Stimulated activated CD4-positive, alpha-beta T cell treated with anti-CD3 and anti-CD28 coated beads, Interleukin-1b, Interleukin-23, amount 100 ng/mL, for 24 hours (primary cell): Measurements from ENCODE around the gene SEM1.
"Not testable (repeated sequence)": the region's sequence is repeated elsewhere in the genome, so short reads cannot be mapped to it uniquely, and the experiment has no call there.

Experiments
- DNase-seq, 4 experiments: peaks; one replicate each; pipeline ENCODE4 v3.0.0-alpha.2; 2020; ENCODE audit warnings: low read depth in 4 of 4, low spot score in 1 of 4

SEM1 gene

GRCh38 chr7:96665689-96666088 is 44.0 kb downstream of the SEM1 start:
- no peak for DNase-seq

- DNase-seq, result no peak
Observed at GRCh38 chr7:96664793-96665192, 44.9 kb downstream of the SEM1 start.

DNA sequence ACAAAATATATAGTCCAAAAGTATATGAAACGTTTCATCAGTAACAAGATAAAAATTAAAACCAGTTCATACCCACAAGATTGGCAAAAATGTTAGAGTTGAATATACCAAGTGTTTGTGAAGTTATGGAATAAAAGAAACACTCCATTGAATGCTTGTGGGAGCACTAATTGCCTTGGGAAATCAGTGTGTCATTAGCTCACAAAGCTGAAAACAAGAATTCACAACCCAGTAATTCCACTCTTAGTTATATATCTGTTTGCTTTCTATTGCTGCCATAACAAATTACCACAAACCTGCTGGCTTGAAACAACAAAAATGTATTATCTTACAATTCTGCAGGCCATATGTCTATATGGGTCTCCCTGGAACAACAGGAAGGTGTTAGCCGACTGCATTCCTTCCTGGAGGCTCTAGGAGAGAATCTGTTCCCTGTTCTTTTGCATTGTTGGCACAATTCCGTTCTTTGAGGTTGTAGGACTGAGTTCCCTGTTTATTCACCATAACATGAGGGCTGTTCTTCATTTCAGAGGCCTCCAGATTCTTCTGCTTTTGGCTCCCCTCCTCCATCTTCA is 45.7 kb downstream of the SEM1 start:
- no peak for DNase-seq

DNA sequence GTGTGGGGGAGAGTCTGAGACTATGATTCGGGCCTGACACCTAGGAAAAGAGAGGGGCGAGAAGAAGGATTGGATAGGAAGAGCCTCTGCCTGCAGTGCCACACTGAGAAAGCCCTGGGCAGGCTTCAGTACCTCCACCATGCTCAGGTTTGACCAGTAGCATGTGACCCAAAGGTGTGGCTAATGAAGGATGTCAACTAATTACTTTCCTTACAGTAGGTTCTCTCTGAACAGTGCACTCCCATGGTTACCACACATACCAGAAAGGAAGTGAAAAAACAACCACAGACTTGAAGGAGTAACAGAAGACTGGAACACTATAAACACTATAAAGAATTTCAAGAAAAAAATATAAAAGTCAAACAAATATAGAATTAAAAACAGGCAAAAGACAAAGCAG is 46.2 kb downstream of the SEM1 start:
- DNase-seq, result no peak

DNA sequence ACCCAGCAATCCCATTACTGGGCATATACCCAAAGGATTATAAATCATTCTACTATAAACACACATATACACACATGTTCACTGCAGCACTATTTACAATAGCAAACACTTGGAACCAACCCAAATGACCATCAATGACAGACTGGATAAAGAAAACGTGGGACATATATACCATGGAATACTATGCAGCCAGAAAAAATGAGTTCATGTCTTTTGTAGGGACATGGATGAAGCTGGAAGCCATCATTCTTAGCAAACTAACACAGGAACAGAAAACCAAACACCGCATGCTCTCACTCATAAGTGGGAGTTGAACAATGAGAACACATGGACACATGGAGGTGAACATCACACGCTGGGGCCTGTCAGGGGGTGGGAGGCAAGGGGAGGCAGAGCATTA is 47.5 kb downstream of the SEM1 start:
- DNase-seq, result not testable (repeated sequence)

DNA sequence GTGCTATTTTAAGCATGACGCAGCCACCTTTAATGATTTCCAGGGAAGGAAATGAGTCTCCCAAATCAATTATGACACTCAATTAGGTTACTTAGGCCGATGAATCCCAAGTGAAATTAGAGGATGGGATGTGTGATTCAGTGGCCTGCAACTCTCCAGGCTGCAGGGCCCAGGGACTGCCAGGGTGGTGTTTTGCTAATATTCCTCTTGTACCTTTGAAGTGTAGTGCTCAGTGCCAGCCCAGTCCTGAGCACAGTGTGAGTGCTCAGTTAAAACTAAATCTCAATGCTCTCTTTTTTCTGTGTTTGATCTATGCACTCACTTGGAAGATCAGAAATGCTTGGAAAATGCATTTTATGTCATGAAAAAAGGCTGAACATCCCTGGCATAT is 51.6 kb downstream of the SEM1 start:
- no peak for DNase-seq

DNA sequence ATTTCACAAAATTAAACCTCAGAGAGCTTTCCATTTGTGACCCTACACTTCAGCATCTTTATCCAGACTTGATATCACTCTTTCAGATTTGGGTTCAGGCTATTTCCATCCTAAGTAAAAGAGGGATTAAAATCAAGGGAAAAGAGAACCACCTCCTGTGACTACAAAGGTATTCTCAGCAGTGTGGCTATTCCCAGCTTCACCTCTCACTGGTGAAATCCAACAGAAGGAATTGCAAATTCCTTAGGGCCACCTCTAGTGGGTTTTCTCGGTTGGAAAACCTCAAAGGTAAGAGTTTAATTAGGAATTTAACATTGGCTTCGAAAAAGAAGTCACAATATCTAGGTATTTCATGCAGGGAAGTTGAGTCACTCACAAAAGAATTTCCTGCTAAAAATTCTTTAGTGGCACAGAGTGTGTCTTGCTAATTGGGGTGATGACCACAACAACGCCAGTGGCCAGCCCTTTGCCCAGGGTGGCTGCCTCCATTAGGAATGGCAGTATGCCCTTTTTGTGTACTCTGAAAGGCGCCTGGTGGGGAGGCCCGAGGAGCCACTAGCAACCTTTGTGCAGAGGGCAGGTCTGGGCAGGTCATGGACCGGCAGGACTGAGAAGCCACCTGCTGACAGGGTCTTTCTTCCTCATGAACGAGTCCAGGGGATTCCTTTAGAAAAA is 52.2 kb downstream of the SEM1 start:
- no peak for DNase-seq

DNA sequence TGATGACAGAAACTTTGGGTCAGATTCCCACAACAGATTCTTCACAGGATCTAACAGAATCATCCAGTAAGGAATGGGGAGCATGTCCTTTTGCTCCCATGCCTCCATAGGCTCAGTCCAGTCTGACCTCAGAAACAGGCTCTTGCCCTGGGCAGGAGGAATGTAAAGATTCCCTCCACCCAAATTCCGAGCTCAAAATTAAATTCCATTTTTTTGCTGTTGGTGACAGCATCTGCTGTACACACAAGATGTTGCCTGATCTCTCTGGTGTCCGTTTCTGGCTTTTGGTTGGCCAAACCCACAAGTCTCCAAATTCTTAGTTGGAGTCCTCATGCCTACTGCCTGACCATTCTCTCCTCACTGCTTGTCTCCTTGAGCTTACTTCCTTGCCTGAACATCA is 53.7 kb downstream of the SEM1 start:
- DNase-seq, result no peak

DNA sequence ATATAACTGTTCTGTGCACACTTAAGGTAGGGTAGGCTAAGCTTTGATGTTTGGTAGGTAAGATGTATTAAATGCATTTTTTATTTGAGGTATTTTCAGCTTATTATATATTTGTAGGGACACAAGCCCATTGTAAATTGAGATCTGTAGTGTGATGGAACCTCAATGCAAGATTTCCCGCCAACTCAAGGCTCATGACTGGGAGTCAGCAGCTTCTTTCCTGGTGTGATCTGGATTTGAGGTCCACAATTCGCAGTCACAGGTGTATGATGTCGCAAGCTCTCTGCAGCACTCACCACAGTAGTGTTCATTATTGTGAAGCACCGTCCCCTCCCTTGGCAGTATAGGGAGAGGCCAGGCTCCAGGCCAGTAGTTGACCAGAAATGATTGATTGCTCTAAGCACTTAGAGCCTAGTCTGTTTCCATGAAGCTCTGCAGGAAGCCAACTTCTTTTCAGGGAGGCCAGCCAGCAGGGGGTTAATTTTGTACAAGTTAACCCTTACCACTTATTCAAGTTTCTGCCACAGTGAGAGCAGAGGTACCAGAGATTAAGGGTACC is 54.9 kb downstream of the SEM1 start:
- DNase-seq, result no peak

DNA sequence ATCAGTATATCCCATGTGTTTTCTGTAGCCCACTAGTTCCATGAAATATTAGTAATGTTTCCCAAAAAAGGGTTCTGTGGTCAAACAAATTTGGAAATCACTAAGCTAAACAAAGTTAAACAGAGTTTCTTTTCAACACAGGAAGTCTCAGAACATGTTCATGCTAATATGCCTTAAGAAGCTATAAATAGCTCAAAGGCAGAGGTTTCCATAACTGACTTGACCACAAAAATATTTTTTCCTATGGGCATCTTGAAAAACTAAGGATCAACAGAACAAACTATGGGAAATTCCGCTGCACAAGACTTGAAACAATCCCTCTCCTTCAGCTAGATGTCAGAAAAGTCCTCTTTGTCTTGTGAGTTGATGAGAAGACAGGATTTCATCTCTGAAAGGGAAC is 59.7 kb downstream of the SEM1 start:
- DNase-seq, result no peak

DNA sequence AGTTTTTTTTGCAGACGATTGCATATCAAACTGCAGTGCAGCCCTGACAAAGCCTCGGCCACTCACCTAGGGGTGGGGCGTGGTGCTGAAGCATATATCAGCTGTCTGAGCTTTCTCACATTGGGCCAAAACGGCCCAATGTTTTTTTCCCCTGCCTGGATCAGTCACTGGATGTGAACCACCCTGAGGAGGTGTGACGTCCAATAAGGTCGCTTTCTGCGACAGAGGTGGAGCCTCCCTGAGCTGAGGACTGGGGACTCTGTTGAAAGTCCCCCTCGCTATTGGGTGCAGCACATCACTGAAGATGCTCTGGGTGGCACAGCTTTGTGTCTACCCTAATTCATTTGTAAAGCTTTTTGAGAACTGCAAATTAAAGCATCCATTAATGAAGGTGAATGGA is 60.9 kb downstream of the SEM1 start:
- no peak for DNase-seq

DNA sequence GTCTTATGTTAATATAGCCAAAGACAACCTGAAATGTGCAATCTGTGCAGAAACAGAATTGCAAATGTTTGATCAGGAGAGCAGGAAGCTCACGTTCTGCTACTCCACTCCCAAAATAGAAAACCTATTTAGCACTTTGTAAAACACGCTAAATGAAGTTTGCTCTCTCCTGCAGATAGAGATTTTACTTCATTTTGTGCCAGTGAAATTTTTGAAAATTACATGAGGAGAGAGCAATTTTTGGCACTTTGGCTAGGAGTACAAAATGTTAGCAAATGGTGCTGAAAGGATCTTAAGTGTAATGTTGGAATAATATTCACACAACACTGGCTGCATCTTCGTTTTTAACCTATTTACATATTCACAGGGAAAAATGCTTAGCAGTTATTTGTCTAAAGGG is 61.9 kb downstream of the SEM1 start:
- DNase-seq, result no peak

DNA sequence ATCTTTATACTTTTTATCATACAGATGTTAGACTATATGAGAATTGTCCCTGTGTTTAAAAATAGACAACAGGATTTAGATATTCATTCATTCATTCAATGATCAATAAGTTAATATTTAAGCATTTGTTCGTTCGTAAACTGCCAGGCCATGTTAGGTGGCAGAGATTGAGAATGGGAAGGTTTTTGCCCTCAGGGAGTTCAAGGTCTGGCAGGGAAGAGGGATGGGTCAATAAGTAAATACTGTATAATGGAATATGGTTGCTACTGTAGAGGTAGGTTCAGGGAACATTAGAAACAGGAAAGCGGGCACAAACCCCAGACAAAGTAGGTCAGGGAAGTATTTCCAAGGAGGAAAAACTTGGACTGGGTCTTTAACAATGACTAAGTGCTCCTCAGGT is 64.6 kb downstream of the SEM1 start:
- no peak for DNase-seq

- DNase-seq, result not testable (repeated sequence)
Observed at GRCh38 chr7:96643436-96643835, 66.2 kb downstream of the SEM1 start.

GRCh38 chr7:96640054-96640453 is 69.6 kb downstream of the SEM1 start:
- no peak for DNase-seq
